Right lobe of liver (tissue), 6 donors: ENCODE measurements around the gene AREG. TPM values are rescaled to one million over a fixed set of nuclear protein-coding genes. Genes with fewer than 3 reads are reported as not detected.

Experiments used
- ATAC-seq, 4 donors: fragments of 200-7000 bp; cut with Tn5 transposase; one replicate each; pipeline ENCODE4 v1.9.1; 2020; ENCODE audit warnings: mild to moderate bottlenecking in 4 of 4, moderate library complexity in 4 of 4
- DNase-seq, 3 donors: peaks; one replicate each; pipeline ENCODE4 v3.0.0-alpha.2; 2020
- H3K27ac ChIP-seq, 3 donors: fragments of 200-600 bp; one replicate each; pipeline ENCODE4 v1.8.0; 2022
- H3K27me3 ChIP-seq, 2 donors: fragments of 200-600 bp; one replicate each; pipeline ENCODE4 v1.8.0; 2022
- H3K36me3 ChIP-seq, 4 donors: fragments of 200-600 bp; sonication (generic) in 1 of 4; one replicate each; pipeline versions ENCODE4 v1.5.1 to v1.8.0; 2017 to 2022; ENCODE audit warnings: control low read depth in 1 of 4
- H3K4me1 ChIP-seq, 4 donors: fragments of 200-600 bp; sonication (generic) in 1 of 4; one replicate each; pipeline versions ENCODE4 v1.5.1 to v1.8.0; 2017 to 2022; ENCODE audit warnings: control low read depth in 1 of 4
- H3K4me3 ChIP-seq, 3 donors: fragments of 200-600 bp; one replicate each; pipeline ENCODE4 v1.8.0; 2022
- H3K9me3 ChIP-seq, 4 donors: fragments of 200-600 bp; sonication (generic) in 1 of 4; one replicate each; pipeline versions ENCODE4 v1.5.1 to v1.8.0; 2017 to 2022; ENCODE audit warnings: control low read depth in 1 of 4
- POLR2A ChIP-seq: fragments of 450-650 bp; IDR thresholded peaks from one replicate; pipeline ENCODE4 v1.6.1; 2017; ENCODE audit warnings: antibody characterized with exemption, mild to moderate bottlenecking
- WGBS: methylation state at CpG from one replicate; pipeline ENCODE4 v1.1.6; 2018; ENCODE audit warnings: low coverage, low lambda C conversion rate; ENCODE audit not compliant: insufficient coverage; ENCODE audit errors: missing lambda C conversion rate; 5-methylcytosine and 5-hydroxymethylcytosine counted together
- intact Hi-C, 2 donors: fragments of 100-400 bp; cut with DNase I; formaldehyde crosslinking; loops; one replicate each; pipeline versions ENCODE4 v1.11.2 to v1.14.1; 2022
- total RNA-seq, 6 experiments: library from RNA; depleted of rRNA in 2 of 6; stranded (reverse); fragments of >200 nt in 2 of 6; fragmentation: NEBNext Ultra II Directional in 3 of 6; extraction: Animal tissue kit (Norgen Biotek cat#: 25700) in 3 of 6; gene quantifications; one replicate each; pipeline versions ENCODE4 v1.1.0 to v1.2.4, GENCODE V29; 2016 to 2023
- TF ChIP-seq, protein P1 (sequence below), 4 donors: fragments of 200-600 bp in 3 of 4; fragments of 450-650 bp in 1 of 4; IDR thresholded peaks; one replicate each; pipeline versions ENCODE4 v1.5.1 to v1.8.0; 2016 to 2022; ENCODE audit warnings: antibody characterized with exemption in 4 of 4, mild to moderate bottlenecking in 2 of 4
- donor health status: DM: no; HTN: yes; CAD: no.
- donor health status: DM: no; HTN: no; CAD: no.
- donor health status: DM: no; HTN: no; CAD: no.
- donor health status: DM: no; HTN: yes; CAD: no.
- donor health status: DM: no; HTN: yes; CAD: no.

The AREG gene
- total RNA-seq, 6 experiments from 2014 or later = 0.24 to 2.7 (median 0.39) TPM; not detected in 3

DNA sequence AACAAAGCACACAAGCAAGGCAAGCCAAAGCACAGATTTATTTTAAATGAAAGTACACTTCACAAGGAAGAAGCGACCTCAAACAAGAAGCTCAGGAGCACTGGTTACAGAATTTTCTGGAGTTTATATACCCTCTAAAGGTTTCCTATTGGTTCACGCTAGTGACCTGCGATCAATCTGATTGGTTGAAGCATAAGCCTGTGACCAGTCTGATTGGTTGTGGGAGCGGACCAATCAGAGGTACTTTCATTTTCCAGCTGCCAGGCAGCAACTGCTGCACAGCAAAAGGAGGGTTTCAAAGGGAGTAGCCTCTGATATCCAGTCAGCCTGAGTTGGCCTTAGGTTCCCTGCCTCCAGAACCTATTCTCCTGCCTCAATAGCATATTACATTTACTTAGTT, 4.6 kb upstream of the AREG start:
- WGBS = 85% methylated on average over 3 of the region's 4 CpGs
- no peak for DNase-seq
- no peaks in the 10 kb centered on the region for H3K36me3 ChIP-seq
- TF ChIP-seq, protein P1, sequence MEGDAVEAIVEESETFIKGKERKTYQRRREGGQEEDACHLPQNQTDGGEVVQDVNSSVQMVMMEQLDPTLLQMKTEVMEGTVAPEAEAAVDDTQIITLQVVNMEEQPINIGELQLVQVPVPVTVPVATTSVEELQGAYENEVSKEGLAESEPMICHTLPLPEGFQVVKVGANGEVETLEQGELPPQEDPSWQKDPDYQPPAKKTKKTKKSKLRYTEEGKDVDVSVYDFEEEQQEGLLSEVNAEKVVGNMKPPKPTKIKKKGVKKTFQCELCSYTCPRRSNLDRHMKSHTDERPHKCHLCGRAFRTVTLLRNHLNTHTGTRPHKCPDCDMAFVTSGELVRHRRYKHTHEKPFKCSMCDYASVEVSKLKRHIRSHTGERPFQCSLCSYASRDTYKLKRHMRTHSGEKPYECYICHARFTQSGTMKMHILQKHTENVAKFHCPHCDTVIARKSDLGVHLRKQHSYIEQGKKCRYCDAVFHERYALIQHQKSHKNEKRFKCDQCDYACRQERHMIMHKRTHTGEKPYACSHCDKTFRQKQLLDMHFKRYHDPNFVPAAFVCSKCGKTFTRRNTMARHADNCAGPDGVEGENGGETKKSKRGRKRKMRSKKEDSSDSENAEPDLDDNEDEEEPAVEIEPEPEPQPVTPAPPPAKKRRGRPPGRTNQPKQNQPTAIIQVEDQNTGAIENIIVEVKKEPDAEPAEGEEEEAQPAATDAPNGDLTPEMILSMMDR (IDR thresholded peaks at IDR 0.05) = no peak
- no peak for TF ChIP-seq POLR2A
- H3K4me1 ChIP-seq = no peaks in the 10 kb centered on the region
- H3K4me3 ChIP-seq = no peak overlapping the region
- no peaks in the 10 kb centered on the region for H3K27me3 ChIP-seq
- ATAC-seq = no peak
- intact Hi-C loops = no loop called here
- no peaks in the 10 kb centered on the region for H3K9me3 ChIP-seq
- no peak overlapping the region for H3K27ac ChIP-seq

DNA sequence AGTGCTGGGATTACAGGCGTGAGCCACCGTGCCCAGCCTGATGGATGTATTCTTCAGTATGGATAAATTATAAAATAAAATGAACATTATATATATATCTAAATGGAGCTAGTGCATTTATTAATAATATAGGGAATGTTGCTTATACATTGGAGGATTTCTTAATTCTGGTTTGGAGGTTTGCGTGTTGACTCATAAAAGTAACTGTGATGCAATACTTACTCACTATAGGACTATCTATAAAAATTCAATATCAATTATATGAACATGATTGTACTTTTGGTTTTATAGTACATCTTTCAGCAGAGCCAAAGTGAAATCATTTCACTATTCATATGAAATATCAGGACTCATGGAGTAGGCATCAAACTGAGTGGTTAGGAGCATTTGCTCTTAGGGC, 3.2 kb upstream of the AREG start:
- H3K27me3 ChIP-seq = peaks cover 0 to 5% of the 10 kb centered on the region in 2 donors
- TF ChIP-seq POLR2A = no peak
- TF ChIP-seq, protein P1 (IDR thresholded peaks at IDR 0.05) = no peak
- 96% methylated on average over 3 of the region's 3 CpGs for WGBS
- ATAC-seq = no peak
- no peaks in the 10 kb centered on the region for H3K4me1 ChIP-seq
- H3K4me3 ChIP-seq = no peak overlapping the region
- no peaks in the 10 kb centered on the region for H3K9me3 ChIP-seq
- H3K36me3 ChIP-seq = no peaks in the 10 kb centered on the region
- intact Hi-C loops = no loop called here
- H3K27ac ChIP-seq = no peak overlapping the region
- no peak for DNase-seq

DNA sequence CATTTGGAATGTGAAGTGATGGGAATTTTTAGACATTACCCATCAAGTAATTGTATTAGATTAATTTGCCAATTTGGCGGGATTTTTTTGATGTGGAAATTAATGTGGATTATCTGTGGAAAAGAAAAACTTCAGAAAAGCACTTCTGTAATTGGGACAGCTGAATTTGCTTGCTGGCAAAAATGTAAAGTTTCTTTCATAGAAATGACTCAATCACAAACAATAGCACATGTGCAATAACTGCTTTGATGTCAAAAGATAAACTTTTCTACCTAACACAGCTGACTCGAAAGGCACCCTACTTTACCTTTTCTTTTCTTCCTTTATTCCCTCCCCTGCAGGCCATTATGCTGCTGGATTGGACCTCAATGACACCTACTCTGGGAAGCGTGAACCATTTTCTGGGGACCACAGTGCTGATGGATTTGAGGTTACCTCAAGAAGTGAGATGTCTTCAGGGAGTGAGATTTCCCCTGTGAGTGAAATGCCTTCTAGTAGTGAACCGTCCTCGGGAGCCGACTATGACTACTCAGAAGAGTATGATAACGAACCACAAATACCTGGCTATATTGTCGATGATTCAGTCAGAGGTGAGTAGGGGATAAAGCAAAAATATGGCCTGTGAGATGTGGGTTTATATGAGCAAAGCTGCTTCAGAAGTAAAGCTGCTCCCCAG, 1.4 kb downstream of the AREG start:
- no peak for TF ChIP-seq POLR2A
- TF ChIP-seq, protein P1 (IDR thresholded peaks at IDR 0.05) = no peak
- Histone ChIP-seq H3K4me3 (no peak overlapping the region), H3K27me3 (peaks cover 0 to 5% of the 10 kb centered on the region in 2 donors), H3K9me3 (no peaks in the 10 kb centered on the region), H3K27ac (no peak overlapping the region), H3K4me1 (no peaks in the 10 kb centered on the region), H3K36me3 (no peaks in the 10 kb centered on the region)
- DNase-seq = no peak
- WGBS = 89% methylated on average over 6 of the region's 8 CpGs
- intact Hi-C loops = no loop called here
- no peak for ATAC-seq

DNA sequence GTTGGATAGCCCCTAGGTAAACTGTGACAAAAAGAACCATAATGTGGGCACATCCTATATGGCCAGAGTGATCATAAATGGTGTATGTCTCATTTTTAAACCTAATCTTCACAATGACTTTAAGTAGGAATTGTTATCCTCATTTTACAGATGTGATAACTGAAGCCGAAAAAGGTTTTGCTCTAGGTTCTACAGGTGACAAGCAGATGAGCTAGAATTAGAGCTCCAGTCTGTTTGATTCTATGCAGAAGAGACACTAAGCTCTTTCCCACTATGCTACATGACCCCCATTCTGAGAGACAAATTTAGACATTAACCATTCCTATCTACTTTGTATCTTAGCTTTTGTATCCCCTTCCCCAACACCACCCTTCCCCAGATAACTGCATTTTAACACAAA, 2.0 kb downstream of the AREG start:
- TF ChIP-seq POLR2A = no peak
- TF ChIP-seq, protein P1 (IDR thresholded peaks at IDR 0.05) = no peak

More for the DNA sequence above, 2.0 kb downstream of the AREG start:
- Histone ChIP-seq H3K4me1 (no peaks in the 10 kb centered on the region), H3K9me3 (no peaks in the 10 kb centered on the region), H3K36me3 (no peaks in the 10 kb centered on the region), H3K27ac (no peak overlapping the region), H3K27me3 (peaks cover 0 to 5% of the 10 kb centered on the region in 2 donors), H3K4me3 (no peak overlapping the region)
- DNase-seq (no peak), ATAC-seq (no peak)
- intact Hi-C loops = no loop called here
- 100% methylated on average over 1 of the region's 1 CpG for WGBS
